PFSK-1 (cell line): ENCODE measurements around the gene SLC41A3.

Experiments
- FOXP2 ChIP-seq: optimal IDR thresholded peaks from 2 replicates; pipeline ENCODE3; 2011; ENCODE audit warnings: borderline replicate concordance, control low read depth, inconsistent platforms; ENCODE audit not compliant: insufficient read depth; ENCODE audit errors: extremely low read length, extremely low read depth
- POLR2AphosphoS5 ChIP-seq: IDR thresholded peaks from 2 replicates; pipeline ENCODE4 v1.6.1; 2012; ENCODE audit warnings: low read depth, mild to moderate bottlenecking, control low read depth, low read length, moderate library complexity
- REST ChIP-seq, 2 experiments: IDR thresholded peaks; 2 replicates each; pipeline versions ENCODE4 v1.6.1 to v1.8.0; 2011 to 2012; ENCODE audit warnings: low read depth in 2 of 2, low read length in 2 of 2, control low read depth in 1 of 2, inconsistent platforms in 1 of 2, mild to moderate bottlenecking in 1 of 2, moderate library complexity in 1 of 2; ENCODE audit not compliant: insufficient read depth in 1 of 2
- SIN3A ChIP-seq: IDR thresholded peaks from 2 replicates; pipeline ENCODE4 v1.6.1; 2012; ENCODE audit warnings: mild to moderate bottlenecking, low read length, moderate library complexity, borderline replicate concordance; ENCODE audit not compliant: insufficient read depth
- TAF1 ChIP-seq: IDR thresholded peaks from 2 replicates; pipeline ENCODE4 v1.6.1; 2012; ENCODE audit warnings: low read length, control low read depth, borderline replicate concordance; ENCODE audit not compliant: insufficient read depth

- TF ChIP-seq TAF1, result no peak
- no peak for TF ChIP-seq POLR2AphosphoS5
- TF ChIP-seq REST (IDR thresholded peaks at IDR 0.05; ENCODE audit: insufficient read depth in 1 of 2, low read depth in 2 of 2, low read length in 2 of 2), result no peak
- no peak for TF ChIP-seq SIN3A
- no peak for TF ChIP-seq FOXP2
Observed at GRCh38 chr3:126057501-126057819, 26.5 kb downstream of the SLC41A3 start.
